Measurements from ENCODE around the gene SLC44A4.
"Not testable (repeated sequence)": the region's sequence is repeated elsewhere in the genome, so short reads cannot be mapped to it uniquely, and the experiment has no call there.

Gene SLC44A4

DNA sequence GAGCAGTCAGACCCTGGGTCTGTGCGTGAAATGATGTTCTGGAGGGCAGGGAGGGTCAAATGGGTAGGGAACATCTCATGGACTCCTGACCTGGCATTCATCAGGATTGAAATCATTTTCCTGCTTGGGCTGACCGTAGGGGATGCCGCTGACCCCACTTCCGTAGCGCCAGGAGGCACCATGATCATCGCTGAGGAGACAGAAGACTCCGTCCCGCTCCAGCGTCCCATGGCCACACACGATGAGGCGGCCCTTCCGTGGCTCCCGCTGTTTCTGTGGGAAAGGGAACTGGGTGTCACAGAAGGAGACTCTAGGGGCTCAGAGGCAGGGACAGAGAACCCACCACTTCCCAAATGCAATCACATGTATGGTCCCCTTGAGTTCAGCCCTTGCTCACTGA lies 18.4 kb downstream of the SLC44A4 start:
- no peaks in the 10 kb centered on the region for H3K9me3 ChIP-seq (replicated peaks; ENCODE audit: insufficient read depth, low read length)
- DNase-seq = no peak
- H3K4me3 ChIP-seq (ENCODE audit: low read length) = no peak overlapping the region
- no peaks in the 10 kb centered on the region for H3K36me3 ChIP-seq (replicated peaks; ENCODE audit: insufficient read depth, low read length)
- H3K9me2 ChIP-seq (replicated peaks; ENCODE audit: insufficient read depth, low read length) = no peaks in the 10 kb centered on the region
- H3K79me2 ChIP-seq (ENCODE audit: low read length) = peaks cover 12% of the 10 kb centered on the region
- no peak overlapping the region for H3K4me2 ChIP-seq (ENCODE audit: low read depth, low read length)
- no peak overlapping the region for H2AFZ ChIP-seq (ENCODE audit: low read length)
- H4K20me1 ChIP-seq (ENCODE audit: insufficient read depth, low read length) = no peaks in the 10 kb centered on the region
- TF ChIP-seq, protein P1, sequence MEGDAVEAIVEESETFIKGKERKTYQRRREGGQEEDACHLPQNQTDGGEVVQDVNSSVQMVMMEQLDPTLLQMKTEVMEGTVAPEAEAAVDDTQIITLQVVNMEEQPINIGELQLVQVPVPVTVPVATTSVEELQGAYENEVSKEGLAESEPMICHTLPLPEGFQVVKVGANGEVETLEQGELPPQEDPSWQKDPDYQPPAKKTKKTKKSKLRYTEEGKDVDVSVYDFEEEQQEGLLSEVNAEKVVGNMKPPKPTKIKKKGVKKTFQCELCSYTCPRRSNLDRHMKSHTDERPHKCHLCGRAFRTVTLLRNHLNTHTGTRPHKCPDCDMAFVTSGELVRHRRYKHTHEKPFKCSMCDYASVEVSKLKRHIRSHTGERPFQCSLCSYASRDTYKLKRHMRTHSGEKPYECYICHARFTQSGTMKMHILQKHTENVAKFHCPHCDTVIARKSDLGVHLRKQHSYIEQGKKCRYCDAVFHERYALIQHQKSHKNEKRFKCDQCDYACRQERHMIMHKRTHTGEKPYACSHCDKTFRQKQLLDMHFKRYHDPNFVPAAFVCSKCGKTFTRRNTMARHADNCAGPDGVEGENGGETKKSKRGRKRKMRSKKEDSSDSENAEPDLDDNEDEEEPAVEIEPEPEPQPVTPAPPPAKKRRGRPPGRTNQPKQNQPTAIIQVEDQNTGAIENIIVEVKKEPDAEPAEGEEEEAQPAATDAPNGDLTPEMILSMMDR (IDR thresholded peaks at IDR 0.05; ENCODE audit: low read length) = no peak
- TF ChIP-seq EZH2 (optimal IDR thresholded peaks at IDR 0.05; ENCODE audit: low read depth, low read length) (no peak), EZH2phosphoT487 (IDR thresholded peaks at IDR 0.05; ENCODE audit: low read length) (no peak)
- H3K27ac ChIP-seq (ENCODE audit: low read length) = no peak overlapping the region
- H3K27me3 ChIP-seq (replicated peaks; ENCODE audit: insufficient read depth, low read length) = no peaks in the 10 kb centered on the region
- no peak overlapping the region for H3K9ac ChIP-seq (ENCODE audit: low read length)
- H3K4me1 ChIP-seq (ENCODE audit: low read length) = peaks cover 5% of the 10 kb centered on the region
- peaks cover 11% of the 10 kb centered on the region for H3F3A ChIP-seq (ENCODE audit: insufficient read depth, low read length)

DNA sequence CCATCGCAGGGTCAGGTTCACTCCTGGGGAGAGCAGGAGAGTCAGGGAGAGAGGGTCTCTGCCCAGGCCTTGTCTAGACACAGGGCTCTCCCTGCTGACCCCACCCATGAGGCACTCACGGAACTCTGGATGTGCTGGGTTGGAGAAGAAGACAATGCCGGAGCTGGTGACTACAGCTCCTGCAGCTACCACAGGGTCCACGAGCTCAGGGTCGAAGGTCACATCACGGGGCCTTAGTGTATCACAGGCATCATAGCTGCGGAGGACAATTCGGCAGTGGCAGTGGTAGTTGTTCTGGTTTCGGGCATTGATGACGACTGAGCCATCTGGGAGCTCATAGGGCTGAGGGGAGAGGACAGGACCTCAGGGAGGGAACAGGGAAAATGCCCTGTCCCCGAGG lies 18.9 kb downstream of the SLC44A4 start:
- Histone ChIP-seq H3K4me2 (ENCODE audit: low read depth, low read length) (no peak overlapping the region), H3K9ac (ENCODE audit: low read length) (no peak overlapping the region), H3K79me2 (ENCODE audit: low read length) (peaks cover 12% of the 10 kb centered on the region), H3K36me3 (replicated peaks; ENCODE audit: insufficient read depth, low read length) (no peaks in the 10 kb centered on the region), H3K9me3 (replicated peaks; ENCODE audit: insufficient read depth, low read length) (no peaks in the 10 kb centered on the region), H3K27ac (ENCODE audit: low read length) (no peak overlapping the region), H4K20me1 (ENCODE audit: insufficient read depth, low read length) (no peaks in the 10 kb centered on the region), H3K27me3 (replicated peaks; ENCODE audit: insufficient read depth, low read length) (no peaks in the 10 kb centered on the region), H3K4me1 (ENCODE audit: low read length) (peaks cover 5% of the 10 kb centered on the region), H3K4me3 (ENCODE audit: low read length) (no peak overlapping the region), H2AFZ (ENCODE audit: low read length) (no peak overlapping the region), H3F3A (ENCODE audit: insufficient read depth, low read length) (peaks cover 11% of the 10 kb centered on the region), H3K9me2 (replicated peaks; ENCODE audit: insufficient read depth, low read length) (no peaks in the 10 kb centered on the region)
- TF ChIP-seq EZH2 (optimal IDR thresholded peaks at IDR 0.05; ENCODE audit: low read depth, low read length) = no peak
- TF ChIP-seq, protein P1 (IDR thresholded peaks at IDR 0.05; ENCODE audit: low read length) = no peak
- no peak for TF ChIP-seq EZH2phosphoT487 (IDR thresholded peaks at IDR 0.05; ENCODE audit: low read length)
- no peak for DNase-seq

GRCh38 chr6:31858707-31859106 lies 20.1 kb downstream of the SLC44A4 start:
- no peak overlapping the region for H3K4me2 ChIP-seq (ENCODE audit: low read depth, low read length)
- H3K27ac ChIP-seq (ENCODE audit: low read length) = no peak overlapping the region
- no peaks in the 10 kb centered on the region for H3K9me2 ChIP-seq (replicated peaks; ENCODE audit: insufficient read depth, low read length)
- no peaks in the 10 kb centered on the region for H4K20me1 ChIP-seq (ENCODE audit: insufficient read depth, low read length)
- H3F3A ChIP-seq (ENCODE audit: insufficient read depth, low read length) = peaks cover 7% of the 10 kb centered on the region
- H3K79me2 ChIP-seq (ENCODE audit: low read length) = peaks cover 12% of the 10 kb centered on the region
- peaks cover 5% of the 10 kb centered on the region for H3K4me1 ChIP-seq (ENCODE audit: low read length)
- no peaks in the 10 kb centered on the region for H3K27me3 ChIP-seq (replicated peaks; ENCODE audit: insufficient read depth, low read length)
- no peaks in the 10 kb centered on the region for H3K36me3 ChIP-seq (replicated peaks; ENCODE audit: insufficient read depth, low read length)
- no peak overlapping the region for H3K9ac ChIP-seq (ENCODE audit: low read length)
- no peak overlapping the region for H2AFZ ChIP-seq (ENCODE audit: low read length)
- H3K4me3 ChIP-seq (ENCODE audit: low read length) = no peak overlapping the region
- H3K9me3 ChIP-seq (replicated peaks; ENCODE audit: insufficient read depth, low read length) = no peaks in the 10 kb centered on the region
- TF ChIP-seq EZH2phosphoT487 (IDR thresholded peaks at IDR 0.05; ENCODE audit: low read length) (no peak), EZH2 (optimal IDR thresholded peaks at IDR 0.05; ENCODE audit: low read depth, low read length) (no peak)
- TF ChIP-seq, protein P1 (IDR thresholded peaks at IDR 0.05; ENCODE audit: low read length) = no peak
- no peak for DNase-seq

- not testable (repeated sequence) for H3K4me1 ChIP-seq (ENCODE audit: low read length); H3K9ac ChIP-seq (ENCODE audit: low read length); H3K4me2 ChIP-seq (ENCODE audit: low read depth, low read length); H3K27me3 ChIP-seq (replicated peaks; ENCODE audit: insufficient read depth, low read length); H3K4me3 ChIP-seq (ENCODE audit: low read length); H3K27ac ChIP-seq (ENCODE audit: low read length); H3K36me3 ChIP-seq (replicated peaks; ENCODE audit: insufficient read depth, low read length); H4K20me1 ChIP-seq (ENCODE audit: insufficient read depth, low read length); H3K9me3 ChIP-seq (replicated peaks; ENCODE audit: insufficient read depth, low read length); H3F3A ChIP-seq (ENCODE audit: insufficient read depth, low read length); H3K9me2 ChIP-seq (replicated peaks; ENCODE audit: insufficient read depth, low read length); H2AFZ ChIP-seq (ENCODE audit: low read length); DNase-seq
- peaks cover 12% of the 10 kb centered on the region for H3K79me2 ChIP-seq (ENCODE audit: low read length)
Measured at GRCh38 chr6:31857774-31858173, 21.0 kb downstream of the SLC44A4 start.

GRCh38 chr6:31851980-31852718 lies 26.6 kb downstream of the SLC44A4 start:
- H4K20me1 ChIP-seq (ENCODE audit: insufficient read depth, low read length); H3K9me2 ChIP-seq (replicated peaks; ENCODE audit: insufficient read depth, low read length); H2AFZ ChIP-seq (ENCODE audit: low read length); H3K4me1 ChIP-seq (ENCODE audit: low read length); H3K79me2 ChIP-seq (ENCODE audit: low read length); H3K4me2 ChIP-seq (ENCODE audit: low read depth, low read length); H3K9ac ChIP-seq (ENCODE audit: low read length); H3K27ac ChIP-seq (ENCODE audit: low read length); H3K27me3 ChIP-seq (replicated peaks; ENCODE audit: insufficient read depth, low read length); H3F3A ChIP-seq (ENCODE audit: insufficient read depth, low read length); H3K9me3 ChIP-seq (replicated peaks; ENCODE audit: insufficient read depth, low read length); DNase-seq; H3K36me3 ChIP-seq (replicated peaks; ENCODE audit: insufficient read depth, low read length); H3K4me3 ChIP-seq (ENCODE audit: low read length): not testable (repeated sequence)

All from MM.1S (cell line).